Stimulated activated CD8-positive, alpha-beta memory T cell treated with anti-CD3 and anti-CD28 coated beads, Interleukin-15, amount 100 ng/mL, for 24 hours (primary cell): Measurements from ENCODE around the gene ATP12A.
"Not testable (repeated sequence)": the region's sequence is repeated elsewhere in the genome, so short reads cannot be mapped to it uniquely, and the experiment has no call there.

Experiments used
- DNase-seq: peaks from one replicate; pipeline ENCODE4 v3.0.0-alpha.2; 2020; ENCODE audit warnings: low read depth

ATP12A gene

DNA sequence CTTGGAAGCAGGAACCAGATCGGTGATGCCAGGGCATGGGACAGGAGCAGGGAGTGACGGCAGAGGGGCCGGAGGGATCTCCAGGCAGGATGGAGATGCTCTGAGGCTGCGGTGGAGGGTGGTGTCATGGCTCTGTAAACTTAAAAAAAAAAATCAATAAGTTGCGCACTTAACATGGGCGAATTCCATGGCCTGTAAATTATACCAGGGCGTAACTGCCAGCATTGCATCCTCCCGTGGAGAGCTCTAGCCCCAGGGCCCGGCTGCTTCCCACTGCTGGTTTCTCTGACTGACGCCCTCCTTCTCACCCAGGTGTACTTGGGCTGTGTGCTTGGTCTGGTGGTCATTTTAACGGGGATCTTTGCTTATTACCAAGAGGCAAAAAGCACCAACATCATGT is 8.7 kb downstream of the ATP12A start:
- DNase-seq: no peak

DNA sequence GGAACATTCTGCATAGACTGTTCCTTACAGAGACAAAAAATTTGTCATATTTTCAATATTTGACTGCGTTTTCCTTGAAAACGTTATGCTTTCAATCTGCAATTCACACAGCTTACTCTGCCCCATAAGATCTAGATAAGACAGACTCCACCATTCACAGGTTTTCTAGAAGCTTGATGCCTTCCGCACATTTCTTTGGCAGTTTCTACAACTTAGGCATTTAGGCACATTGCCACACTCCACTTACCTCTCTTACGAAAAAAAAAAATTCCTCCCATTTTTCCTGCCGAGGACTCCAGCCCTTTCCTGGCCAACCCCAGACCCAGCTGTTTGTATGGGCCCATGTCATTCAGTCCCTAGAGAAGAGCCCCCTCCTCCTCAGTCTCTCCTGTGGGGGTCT is 11.2 kb downstream of the ATP12A start:
- DNase-seq: no peak

DNA sequence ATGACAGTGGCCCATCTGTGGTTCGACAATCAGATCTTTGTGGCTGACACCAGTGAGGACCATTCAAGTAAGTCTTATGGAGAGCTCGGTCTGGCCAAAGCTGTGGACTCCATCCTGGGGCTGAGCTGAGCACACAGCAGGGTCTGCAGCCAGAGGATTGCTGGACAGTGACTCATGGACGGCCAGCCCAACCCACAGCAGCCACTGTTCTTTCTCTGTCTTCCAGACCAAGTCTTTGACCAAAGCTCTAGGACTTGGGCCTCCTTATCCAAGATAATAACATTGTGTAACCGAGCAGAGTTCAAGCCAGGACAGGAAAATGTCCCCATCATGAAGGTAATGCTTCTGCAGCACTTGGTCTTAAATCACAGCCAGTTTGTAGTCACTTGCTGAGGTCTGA is 12.4 kb downstream of the ATP12A start:
- no peak for DNase-seq

DNA sequence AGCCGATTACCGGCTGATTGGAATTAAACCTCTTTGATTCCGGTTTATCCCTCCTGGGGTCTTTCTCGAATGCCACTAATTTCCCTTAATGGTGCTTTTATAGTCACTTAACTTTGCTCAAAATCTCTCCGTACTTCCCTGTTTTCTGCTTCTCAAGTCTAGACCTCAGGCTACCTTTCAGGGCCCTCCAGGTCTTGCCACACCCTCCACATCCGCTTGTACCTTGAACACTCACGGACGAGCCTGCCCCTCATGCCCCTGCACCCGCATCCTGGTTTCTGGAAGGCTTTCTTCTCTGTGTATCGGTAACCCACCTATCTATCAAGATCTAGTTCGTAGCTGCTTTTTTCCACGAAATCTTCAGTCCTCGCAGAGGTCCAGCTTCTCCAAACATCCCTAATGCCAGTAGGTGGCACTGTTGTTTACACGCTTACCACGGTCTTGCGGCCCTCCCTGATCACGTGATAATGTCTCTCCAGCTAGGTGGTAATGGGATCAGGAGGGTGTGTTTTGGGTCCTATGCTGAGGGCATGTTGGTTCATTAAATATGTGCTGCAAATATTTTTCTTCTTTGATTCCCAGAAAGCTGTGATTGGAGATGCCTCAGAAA is 13.8 kb downstream of the ATP12A start:
- DNase-seq: no peak

DNA sequence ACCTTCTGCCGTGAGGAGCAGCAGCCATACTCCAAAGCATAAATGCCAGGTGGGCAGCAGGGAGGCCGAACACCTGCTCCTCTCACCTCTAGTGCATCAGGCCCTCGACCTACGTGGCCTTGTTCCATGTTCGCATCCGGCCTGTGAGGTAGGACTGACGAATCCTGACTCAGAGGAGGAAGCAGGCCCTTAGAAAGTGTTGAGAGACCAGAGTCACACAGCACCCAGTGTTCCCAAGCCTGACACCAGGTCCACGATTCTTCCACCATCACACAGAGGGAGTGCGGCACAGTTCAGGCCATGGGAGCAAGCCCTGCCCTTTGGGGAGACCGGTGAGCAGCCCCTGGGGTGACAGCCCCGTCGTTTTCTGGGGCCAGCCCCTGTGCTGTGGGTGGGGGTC is 14.7 kb downstream of the ATP12A start:
- no peak for DNase-seq

DNA sequence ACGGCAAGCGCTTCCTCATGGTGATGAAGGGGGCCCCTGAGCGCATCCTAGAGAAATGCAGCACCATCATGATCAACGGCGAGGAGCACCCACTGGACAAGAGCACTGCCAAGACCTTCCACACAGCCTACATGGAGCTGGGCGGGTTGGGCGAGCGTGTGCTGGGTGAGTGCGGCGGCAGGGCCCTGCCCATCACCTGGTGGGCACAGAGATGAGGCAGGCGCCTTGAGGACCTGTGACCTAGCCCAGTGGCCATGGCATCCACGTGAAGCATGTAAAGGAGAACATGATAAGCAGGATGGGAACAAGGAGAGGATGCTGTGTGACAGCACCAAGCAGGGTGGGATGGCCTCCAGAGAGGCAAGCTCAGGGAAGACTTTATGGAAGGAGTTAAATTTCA is 18.5 kb downstream of the ATP12A start:
- no peak for DNase-seq

DNA sequence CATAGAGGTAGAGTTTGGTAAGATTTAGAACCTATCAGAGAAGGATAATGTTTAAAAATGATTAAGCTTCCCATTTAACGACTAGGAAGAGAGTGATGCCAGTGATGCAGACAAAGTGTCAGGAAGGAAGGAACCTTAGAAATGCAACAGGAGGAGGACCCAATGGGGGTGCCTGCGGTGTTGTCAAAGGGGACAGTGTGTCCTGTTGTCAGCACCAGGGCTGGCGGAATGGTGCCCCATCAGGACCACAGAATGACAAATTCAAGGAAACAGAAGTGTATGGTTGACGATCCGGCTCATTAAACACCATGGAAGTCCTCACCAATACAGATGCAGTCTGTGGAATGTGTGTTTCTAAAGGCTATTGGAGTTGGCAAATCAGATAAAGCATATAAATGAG is 19.3 kb downstream of the ATP12A start:
- no peak for DNase-seq

DNA sequence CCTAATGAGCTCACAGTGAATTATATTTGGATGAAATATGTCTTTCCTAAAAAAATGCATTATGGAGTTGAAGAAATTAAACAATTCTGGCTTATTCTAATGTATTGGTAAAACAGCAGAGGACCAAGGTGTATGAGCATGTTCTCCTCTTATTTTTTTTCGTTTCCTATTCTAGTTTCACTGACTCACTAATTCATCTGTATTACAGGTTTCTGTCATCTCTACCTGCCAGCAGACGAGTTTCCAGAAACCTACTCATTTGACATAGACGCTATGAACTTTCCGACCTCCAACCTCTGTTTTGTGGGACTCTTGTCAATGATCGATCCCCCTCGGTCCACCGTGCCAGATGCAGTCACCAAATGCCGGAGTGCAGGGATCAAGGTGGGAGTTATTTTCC is 20.3 kb downstream of the ATP12A start:
- DNase-seq: no peak

DNA sequence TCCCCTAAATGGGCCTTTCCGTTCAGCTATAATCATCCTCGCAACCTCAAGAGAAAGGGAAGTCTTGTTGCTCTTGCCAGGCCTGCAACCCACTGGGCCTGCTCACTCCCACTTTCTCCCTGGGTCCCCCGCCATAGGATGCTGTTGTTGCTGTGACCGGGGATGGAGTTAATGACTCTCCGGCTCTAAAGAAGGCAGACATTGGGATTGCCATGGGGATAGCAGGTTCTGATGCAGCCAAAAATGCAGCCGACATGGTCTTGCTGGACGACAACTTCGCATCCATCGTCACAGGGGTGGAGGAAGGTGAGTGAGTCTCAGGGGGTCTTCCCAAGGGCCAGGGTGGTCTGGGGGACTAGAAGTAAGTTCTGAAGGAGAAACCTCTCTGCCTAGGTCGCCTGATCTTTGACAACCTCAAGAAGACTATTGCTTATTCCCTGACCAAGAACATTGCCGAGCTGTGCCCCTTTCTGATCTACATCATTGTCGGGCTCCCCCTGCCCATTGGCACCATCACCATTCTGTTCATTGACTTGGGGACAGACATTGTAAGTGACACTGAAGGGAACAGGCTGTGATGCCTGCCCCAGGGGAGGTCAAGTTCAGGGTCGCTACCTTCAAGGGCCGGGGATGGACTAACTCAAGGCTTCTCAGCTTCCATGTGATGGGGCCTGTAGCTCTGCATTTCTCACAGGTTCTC is 26.8 kb downstream of the ATP12A start:
- DNase-seq: no peak

DNA sequence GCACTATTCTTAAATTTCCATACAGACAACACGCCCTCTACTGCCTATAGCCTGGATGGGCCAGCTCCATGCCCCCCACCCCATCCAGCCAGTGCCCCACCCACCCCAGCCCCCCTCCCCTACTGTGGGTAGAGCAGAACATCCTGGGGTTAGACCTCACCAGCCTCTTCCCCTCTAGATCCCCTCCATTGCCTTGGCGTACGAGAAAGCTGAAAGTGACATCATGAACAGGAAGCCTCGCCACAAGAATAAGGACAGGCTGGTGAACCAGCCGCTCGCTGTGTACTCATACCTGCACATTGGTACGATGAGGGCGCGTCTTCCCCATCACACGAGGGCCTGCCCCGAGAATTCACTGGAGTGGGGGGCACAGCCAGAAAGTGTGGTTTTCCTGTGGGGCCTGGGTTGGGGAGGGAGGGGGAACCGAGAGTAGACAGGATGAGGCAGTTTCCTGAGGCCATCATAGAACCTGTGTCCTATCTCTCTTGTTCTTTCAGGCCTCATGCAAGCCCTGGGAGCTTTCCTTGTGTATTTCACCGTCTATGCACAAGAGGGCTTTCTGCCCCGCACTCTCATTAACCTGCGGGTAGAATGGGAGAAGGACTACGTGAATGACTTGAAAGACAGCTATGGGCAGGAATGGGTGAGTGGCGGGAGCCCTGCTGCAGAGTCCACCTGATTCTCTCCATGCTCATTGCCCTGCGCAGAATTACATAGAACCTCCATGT is 29.1 kb downstream of the ATP12A start:
- DNase-seq: peak; percentile 27

DNA sequence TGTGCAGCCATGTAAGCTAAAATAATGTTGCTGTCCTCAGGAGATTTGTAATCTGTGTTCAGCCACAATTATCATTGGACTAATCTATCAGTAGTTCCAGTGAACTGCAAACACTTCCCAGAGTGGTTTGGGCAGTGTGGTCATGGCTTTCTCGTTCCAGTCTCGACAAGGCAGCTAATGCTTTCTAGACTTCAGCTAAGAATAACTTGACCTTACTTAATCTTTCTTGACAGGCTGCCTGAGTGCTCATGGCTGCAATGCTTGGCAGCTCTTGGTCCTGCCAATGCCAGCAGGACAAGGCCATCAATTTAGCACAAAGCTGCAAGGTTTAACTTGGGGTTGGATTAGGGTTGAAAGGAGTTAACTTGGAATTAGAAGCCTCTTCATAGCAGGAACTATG is 32.8 kb downstream of the ATP12A start:
- no peak for DNase-seq

DNA sequence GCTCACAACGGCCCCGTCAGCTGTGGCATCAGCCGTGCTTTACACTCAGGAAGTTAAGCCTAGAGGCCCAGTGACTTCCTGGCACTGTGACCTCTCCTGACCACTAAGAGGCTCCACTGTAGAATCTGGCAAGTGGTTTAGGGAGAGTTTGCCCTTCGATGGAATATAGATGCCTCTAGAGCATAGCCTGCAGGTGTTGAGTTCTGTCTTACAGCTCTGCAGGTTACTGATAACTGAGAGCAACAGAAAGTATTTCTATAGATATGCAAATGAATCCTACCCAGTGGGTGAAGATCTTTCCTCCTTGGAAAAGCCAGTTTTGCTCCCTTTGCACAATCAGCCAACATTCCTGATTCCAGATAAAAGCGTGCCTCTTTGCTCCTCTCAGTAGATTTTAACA is 35.8 kb downstream of the ATP12A start:
- DNase-seq: no peak

DNA sequence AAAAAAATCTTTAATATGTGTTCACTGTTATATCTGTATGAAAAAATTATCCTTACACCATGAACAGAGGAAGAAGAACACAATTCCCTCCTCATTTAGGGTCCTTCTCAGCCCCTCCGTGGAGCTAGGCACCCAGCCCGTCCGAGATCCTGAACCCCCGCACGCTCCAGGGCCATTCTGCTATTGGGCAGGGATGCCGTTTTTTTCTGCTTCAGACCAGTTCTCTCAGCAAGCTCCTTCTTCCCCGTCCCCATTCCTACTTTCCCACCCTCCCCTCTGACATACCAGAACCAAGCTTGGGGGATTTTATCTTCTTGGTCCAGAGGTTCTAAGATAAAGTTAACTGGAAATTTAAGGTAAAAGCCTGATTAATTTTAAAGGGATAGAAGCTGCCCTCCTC is 36.2 kb downstream of the ATP12A start:
- no peak for DNase-seq

DNA sequence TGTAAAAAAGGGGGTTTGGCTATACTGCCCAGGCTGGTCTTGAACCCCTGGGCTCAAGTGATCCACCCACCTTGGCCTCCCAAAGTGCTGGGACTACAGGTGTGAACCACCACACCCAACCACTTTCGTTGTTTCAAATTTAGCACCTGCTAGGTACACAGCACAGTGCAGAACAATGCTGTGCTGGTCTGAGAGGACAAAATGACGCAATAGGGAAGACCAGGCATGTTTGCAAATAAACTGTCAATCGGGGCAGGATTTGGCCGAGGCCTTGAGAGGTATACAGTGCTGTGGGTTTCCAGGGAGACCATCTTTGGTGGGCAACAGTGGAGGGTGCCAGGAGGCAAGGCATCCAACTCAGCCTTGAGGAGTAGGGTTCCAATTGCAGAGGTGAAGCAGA is 37.0 kb downstream of the ATP12A start:
- DNase-seq: no peak

DNA sequence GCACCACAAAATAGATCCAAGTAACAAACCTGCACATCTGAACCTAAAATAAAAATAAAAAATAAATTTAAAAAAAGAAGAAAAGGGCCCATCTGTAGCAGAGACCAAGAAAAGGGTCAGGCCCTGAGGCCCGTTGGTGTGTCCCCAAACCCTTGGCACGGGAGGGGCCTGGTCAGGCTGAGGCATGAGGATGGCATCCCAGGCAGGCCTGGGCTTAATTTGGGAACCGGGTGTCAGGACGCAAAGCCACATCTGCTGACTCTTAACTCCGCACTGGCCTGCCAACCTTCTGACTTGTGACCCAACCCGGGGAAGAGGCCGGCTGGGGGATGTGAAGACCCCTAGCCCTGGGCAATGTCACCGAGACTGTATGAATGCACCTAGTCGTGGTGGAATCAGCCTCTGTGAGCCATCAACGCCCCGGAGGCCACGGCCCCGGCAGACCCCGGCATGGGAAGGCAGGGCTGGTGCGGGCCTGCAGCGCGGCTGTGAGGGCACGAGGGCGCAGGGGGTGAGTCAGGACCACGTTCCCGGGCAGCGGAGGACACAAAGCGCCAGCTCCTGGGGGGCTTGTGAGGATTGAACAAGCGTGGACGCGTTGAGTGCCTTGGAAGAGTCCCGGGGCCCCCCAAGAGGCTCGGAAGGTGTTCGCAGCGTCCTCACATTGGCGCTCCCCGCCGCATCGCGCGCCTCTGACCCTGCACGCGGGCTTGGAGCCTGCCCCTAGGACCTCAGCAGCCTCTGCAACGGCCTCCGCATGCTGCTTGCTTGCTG is 38.2 kb downstream of the ATP12A start:
- no peak for DNase-seq

DNA sequence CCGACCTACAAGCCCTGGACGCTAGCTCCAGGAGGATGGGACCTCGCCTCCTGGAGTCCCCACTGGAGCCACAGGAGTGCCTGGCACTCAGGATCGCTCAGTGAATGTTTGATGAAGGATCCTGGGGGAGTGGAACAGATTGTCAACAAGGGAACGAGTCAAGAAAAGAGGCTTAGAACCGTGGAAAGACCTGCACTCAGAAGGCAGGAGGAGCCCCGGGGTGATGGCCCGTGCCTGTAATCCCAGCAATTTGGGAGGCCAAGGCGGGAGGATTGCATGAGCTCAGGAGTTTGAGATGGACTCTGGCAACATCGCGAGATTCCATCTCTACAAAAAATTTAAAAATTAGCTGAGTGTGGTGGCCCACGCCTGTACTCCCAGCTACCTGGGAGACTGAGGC is 38.9 kb downstream of the ATP12A start:
- no peak for DNase-seq

DNA sequence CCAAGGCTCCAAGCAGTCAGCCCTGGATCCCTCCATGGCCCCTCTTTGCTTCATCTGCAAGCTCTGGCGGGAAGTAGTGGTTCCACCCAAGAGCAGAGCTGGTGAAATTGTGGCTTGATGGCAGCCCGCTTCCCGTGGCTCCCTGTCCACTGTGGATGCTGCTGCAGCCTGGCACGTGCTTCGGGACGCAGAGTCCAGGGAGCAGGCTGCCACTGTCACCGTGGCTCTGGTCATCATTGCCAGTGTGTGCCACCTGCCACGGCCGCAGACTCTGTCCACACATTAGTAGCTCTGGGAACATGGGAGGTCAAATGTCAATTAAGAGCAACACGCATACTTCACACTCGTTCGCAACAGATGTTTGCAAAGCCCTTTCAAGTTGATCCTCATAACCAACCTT is 43.0 kb downstream of the ATP12A start:
- no peak for DNase-seq

DNA sequence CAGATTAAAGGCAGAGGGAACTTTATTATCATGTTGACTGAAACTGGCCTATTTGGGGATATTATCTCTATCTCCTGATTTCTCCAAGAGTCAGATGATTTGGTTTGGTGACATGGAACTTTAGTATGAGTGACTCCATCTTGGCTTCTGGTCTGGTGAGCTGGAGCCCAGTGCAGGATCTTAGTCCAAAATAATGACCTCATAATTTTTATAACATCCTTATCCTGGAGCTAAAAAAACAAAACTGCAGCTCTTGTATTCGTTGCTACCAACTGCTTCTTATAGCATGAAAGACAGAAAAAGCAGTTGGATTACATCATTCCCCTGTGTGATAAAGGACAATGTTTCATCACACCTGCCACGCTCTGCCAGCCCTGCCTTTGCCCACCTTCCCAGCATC is 44.5 kb downstream of the ATP12A start:
- no peak for DNase-seq

DNA sequence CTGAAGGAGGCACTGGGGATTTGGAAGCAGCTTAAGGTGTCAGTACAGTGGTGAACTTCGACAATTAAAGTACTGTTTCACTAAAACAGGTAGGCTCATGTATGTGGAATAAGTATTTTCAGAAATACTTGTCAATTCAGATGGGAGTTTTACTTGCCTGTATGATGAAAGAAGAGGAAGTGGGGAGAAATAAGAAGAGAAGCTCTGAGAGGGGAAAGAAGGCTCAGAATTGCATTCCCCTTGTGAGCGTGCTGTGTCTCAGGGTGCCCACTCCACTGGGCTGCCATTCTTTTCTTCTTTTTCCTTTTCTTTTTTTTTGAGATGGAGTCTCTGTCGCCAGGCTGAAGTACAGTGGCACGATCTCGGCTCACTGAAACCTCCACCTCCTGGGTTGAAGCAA is 45.2 kb downstream of the ATP12A start:
- DNase-seq: no peak

DNA sequence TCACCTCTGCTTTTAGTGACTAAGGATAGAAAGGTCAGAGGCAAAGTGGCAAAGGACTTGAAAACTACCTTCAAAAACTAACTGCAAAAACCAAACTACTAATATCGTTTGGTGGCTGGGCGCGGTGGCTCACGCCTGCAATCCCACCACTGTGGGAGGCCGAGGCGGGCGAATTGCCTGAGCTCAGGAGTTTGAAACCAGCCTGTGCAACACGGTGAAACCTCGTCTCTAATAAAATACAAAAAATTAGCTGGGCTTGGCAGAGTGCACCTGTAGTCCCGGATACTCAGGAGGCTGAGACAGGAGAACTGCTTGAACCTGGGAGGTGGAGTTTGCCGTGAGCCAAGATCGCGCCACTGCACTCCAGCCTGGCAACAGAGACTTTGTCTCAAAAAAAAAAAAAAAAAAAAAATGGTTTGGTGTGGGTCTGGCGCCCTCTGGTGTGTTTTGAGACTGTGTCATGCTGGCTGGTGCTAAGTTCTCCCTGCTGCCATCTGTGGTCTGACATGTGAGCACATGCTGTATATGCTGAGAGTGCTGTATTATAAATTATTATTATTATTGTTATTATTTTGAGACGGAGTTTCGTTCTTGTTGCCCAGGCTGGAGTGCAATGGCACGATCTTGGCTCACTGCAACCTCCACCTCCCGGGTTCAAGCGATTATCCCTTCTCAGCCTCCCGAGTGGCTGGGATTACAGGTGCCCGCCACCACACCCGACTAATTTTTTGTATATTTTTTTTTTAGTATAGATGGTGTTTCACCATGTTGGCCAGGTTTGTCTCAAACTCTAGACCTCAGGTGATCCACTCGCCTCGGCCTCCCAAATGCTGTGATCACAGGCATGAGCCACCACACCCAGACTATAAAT is 47.8 kb downstream of the ATP12A start:
- DNase-seq: no peak

DNA sequence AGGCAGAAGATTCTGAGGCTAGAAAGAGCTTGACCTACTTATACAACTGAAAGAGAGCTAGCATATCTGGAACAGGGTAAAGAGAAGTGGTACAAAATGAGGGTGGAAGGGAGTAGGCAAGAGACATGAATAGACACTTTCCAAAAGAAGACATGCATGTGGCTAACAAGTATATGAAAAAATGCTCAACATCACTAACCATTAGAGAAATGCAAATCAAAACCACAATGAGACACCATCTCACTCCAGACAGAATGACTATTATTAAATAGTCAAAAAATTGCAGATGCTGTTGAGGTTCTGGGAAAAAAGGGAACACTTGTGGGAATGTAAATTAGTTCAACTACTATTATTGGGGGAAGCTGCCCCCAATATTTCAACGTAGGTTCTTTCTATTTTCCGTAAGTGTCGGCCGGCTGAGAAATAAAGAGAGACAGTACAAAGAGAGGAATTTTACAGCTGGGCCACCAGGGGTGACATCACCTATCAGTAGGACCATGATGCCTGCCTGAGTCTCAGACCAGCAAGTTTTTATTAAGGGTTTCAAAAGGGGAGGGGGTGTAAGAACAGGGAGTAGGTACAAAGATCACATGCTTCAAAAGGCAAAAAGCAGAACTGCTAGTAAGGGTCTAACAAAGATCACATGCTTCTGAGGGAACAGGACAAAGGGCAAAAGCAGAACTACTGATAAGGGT is 50.8 kb downstream of the ATP12A start:
- DNase-seq: not testable (repeated sequence)
